Type B pancreatic cell (in vitro differentiated cells): ENCODE data around the gene SMOC2. TPM values are rescaled to one million over a fixed set of nuclear protein-coding genes. Genes with fewer than 3 reads are reported as not detected.

Experiments used
- DNase-seq: peaks from one replicate; pipeline ENCODE4 v3.0.0; 2021; ENCODE audit warnings: mixed read lengths; ENCODE audit not compliant: unreplicated experiment; ENCODE audit errors: extremely low spot score
- H3K27ac Mint-ChIP-seq: 2 replicates; pipeline ENCODE4 v1.8.0; 2021; ENCODE audit warnings: mild to moderate bottlenecking, mixed read lengths
- H3K27me3 Mint-ChIP-seq: 2 replicates; pipeline ENCODE4 v1.8.0; 2021; ENCODE audit warnings: mixed read lengths
- H3K36me3 Mint-ChIP-seq: 2 replicates; pipeline ENCODE4 v1.8.0; 2021; ENCODE audit warnings: mixed read lengths
- H3K4me1 Mint-ChIP-seq: one replicate; pipeline ENCODE4 v1.8.0; 2021; ENCODE audit warnings: mixed read lengths; ENCODE audit not compliant: unreplicated experiment
- H3K4me3 Mint-ChIP-seq: 2 replicates; pipeline ENCODE4 v1.8.0; 2021; ENCODE audit warnings: mild to moderate bottlenecking, mixed read lengths
- H3K9me3 Mint-ChIP-seq: 2 replicates; pipeline ENCODE4 v1.8.0; 2021; ENCODE audit warnings: mixed read lengths
- total RNA-seq: library from RNA; stranded (reverse); gene quantifications from 2 replicates; pipeline ENCODE4 v1.2.1, GENCODE V29; 2021; ENCODE audit warnings: low replicate concordance
- TF ChIP-seq, protein P1 (sequence below): fragments of 200-600 bp; sonication (generic); conservative IDR thresholded peaks from 2 replicates; pipeline ENCODE4 v1.5.0; 2021; ENCODE audit warnings: antibody characterized with exemption, mild to moderate bottlenecking

Gene SMOC2
- total RNA-seq, 1 donor from 2014 or later: 18.9 TPM

DNA sequence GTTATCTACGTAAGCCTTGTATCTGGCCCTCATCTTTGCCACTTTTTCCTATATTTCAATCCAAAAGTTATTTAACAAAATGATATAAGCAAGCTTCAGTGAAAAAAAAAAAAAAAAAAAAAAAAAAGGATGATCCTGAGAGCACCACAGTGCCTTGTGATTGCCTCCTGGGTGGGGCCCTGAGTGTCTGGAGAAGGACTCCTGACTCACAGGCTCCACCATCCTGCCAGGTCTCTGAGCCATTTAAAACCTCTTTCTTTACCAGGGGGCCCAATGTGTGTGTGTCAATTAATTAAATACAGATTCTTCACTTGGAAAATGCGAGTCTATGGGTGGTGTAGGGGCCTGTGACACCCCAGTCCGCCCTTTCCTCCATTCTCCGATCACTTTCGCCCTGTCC lies 105.2 kb downstream of the SMOC2 start:
- Mint-ChIP-seq H3K9me3 (no peaks in the 10 kb centered on the region), H3K36me3 (no peaks in the 10 kb centered on the region), H3K27ac (no peak overlapping the region), H3K4me3 (no peak overlapping the region), H3K27me3 (peaks cover under 1% of the 10 kb centered on the region), H3K4me1 (peaks cover 5% of the 10 kb centered on the region)
- no peak for DNase-seq
- TF ChIP-seq, protein P1, sequence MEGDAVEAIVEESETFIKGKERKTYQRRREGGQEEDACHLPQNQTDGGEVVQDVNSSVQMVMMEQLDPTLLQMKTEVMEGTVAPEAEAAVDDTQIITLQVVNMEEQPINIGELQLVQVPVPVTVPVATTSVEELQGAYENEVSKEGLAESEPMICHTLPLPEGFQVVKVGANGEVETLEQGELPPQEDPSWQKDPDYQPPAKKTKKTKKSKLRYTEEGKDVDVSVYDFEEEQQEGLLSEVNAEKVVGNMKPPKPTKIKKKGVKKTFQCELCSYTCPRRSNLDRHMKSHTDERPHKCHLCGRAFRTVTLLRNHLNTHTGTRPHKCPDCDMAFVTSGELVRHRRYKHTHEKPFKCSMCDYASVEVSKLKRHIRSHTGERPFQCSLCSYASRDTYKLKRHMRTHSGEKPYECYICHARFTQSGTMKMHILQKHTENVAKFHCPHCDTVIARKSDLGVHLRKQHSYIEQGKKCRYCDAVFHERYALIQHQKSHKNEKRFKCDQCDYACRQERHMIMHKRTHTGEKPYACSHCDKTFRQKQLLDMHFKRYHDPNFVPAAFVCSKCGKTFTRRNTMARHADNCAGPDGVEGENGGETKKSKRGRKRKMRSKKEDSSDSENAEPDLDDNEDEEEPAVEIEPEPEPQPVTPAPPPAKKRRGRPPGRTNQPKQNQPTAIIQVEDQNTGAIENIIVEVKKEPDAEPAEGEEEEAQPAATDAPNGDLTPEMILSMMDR: no peak

DNA sequence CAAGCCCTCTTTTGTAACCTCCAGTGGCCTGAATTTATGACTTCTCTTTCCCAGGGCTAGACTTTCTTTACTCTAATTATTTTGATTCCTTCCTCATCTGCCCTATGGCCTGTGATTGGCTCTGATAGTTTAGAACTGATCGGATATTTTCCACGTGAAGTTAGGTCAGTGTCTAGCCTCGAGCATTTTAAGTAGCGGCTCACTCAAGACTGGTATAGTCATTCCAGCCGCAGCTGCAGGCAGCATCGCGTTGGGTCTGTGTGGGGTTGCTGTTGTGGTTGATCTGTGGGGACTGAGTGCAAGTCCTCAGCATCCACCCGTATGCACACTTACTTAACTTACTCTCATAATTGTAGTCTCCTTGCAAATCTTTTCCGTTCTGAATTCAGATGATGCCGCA lies 105.7 kb downstream of the SMOC2 start:
- no peaks in the 10 kb centered on the region for H3K36me3 Mint-ChIP-seq
- no peak for DNase-seq
- no peaks in the 10 kb centered on the region for H3K9me3 Mint-ChIP-seq
- H3K4me3 Mint-ChIP-seq: no peak overlapping the region
- TF ChIP-seq, protein P1: no peak
- no peaks in the 10 kb centered on the region for H3K27me3 Mint-ChIP-seq
- no peak overlapping the region for H3K27ac Mint-ChIP-seq
- peaks cover under 1% of the 10 kb centered on the region for H3K4me1 Mint-ChIP-seq

DNA sequence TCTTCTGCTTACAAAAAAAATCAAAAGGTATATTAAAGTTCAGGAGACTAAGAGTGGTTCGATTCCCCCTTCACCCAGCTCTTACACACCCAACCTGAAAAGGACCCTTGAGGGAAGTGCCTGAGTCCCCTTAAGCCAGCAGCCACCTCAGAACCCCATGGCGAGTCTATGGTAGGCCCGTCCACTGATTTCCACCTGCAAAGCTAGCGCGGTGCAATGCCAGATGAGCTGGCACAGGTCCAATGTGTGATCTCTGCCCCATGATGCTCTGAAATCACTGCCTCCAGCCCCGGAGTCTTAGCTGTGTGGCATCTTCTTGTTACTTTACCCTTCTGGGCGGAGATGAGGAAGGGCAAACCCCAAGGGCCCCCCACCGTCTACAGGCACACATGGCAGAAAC lies 109.3 kb downstream of the SMOC2 start:
- TF ChIP-seq, protein P1: no peak

DNA sequence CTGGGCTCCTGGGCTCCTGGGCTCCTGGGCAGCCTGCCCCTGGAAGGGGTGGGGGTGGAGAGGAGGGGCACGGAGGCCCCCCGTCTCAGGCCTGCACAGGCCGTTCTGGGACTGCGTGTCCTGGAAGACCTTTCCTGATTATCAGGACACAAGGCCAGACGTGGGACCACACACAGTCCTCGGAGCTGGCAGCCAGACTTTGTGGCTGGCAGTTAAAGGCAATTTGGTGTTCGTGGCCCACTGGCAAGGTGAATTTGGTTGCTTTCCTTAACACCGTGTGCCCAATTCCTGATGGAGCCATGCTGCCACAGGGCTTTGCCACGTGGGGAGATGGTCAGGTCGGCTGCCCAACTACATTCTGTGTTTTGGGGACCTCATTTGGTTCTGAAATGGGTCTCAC lies 113.5 kb downstream of the SMOC2 start:
- Mint-ChIP-seq H3K27ac (no peak overlapping the region), H3K27me3 (no peaks in the 10 kb centered on the region), H3K9me3 (no peaks in the 10 kb centered on the region), H3K4me3 (no peak overlapping the region), H3K4me1 (peaks cover 8% of the 10 kb centered on the region), H3K36me3 (no peaks in the 10 kb centered on the region)
- TF ChIP-seq, protein P1: no peak
- DNase-seq: no peak

More for the DNA sequence above, 109.3 kb downstream of the SMOC2 start:
- DNase-seq: no peak
- no peaks in the 10 kb centered on the region for H3K4me1 Mint-ChIP-seq
- H3K27me3 Mint-ChIP-seq: no peaks in the 10 kb centered on the region
- no peaks in the 10 kb centered on the region for H3K9me3 Mint-ChIP-seq
- no peak overlapping the region for H3K4me3 Mint-ChIP-seq
- no peak overlapping the region for H3K27ac Mint-ChIP-seq
- no peaks in the 10 kb centered on the region for H3K36me3 Mint-ChIP-seq

DNA sequence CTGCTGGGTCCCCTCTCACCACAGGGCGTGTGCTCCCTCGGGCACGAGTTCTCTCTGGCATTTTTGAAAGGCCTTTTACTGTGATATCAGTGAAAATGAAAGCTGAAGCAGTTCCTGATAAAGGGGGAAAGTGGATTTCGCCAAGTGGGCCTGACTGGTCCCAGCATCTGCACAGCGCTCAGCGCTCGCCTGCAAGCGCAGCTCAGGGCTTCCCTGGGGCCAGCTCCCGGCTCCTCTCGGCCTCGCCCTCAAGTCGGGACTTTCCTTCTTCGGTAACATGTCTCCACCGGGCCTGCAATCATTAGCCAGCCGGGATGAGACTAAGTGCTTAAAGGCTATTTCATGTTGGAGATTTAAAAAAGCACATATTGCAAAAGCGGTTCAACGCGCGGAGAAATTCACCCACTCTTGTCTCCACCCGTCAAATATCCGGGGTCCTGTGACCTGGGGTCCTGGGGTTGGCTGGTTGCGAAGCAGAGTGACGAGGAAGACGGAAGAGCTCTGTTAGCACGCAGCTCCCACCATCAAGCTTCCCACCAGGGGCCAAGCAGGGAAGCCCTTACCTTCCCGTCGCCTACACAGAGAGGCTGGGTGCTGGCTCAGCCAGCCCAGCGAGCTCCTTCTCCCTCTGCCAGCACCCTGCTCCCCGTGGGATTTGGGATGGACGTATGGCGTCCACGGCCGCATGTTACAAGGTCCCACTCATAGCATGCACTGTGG lies 114.1 kb downstream of the SMOC2 start:
- Mint-ChIP-seq H3K9me3 (no peaks in the 10 kb centered on the region), H3K27ac (no peak overlapping the region), H3K4me3 (no peak overlapping the region), H3K4me1 (peaks cover 12% of the 10 kb centered on the region), H3K36me3 (no peaks in the 10 kb centered on the region), H3K27me3 (no peaks in the 10 kb centered on the region)
- TF ChIP-seq, protein P1: no peak
- no peak for DNase-seq
